ENCODE results near the gene ST3GAL4. TPM values are rescaled to one million over a fixed set of nuclear protein-coding genes. Genes with fewer than 3 reads are reported as not detected.

Gene ST3GAL4
- total RNA-seq, 2 experiments from 2014 or later, result 14.3 to 18.8 TPM

GRCh38 chr11:126423154-126423553 lies 67.7 kb downstream of the ST3GAL4 start:
- no peaks in the 10 kb centered on the region; the same call in 1 of the 2 replicates for H3K36me3 ChIP-seq (ENCODE audit: insufficient read depth, low read length)
- TF ChIP-seq EZH2phosphoT487 (IDR thresholded peaks at IDR 0.05; ENCODE audit: borderline replicate concordance, low read depth, low read length), result no peak
- TF ChIP-seq CTCF (conservative IDR thresholded peaks at IDR 0.05; ENCODE audit: low read length), result no peak
- CTCF ChIA-PET (ENCODE audit: unreplicated experiment), result no interaction called here
- POLR2A ChIA-PET, result interaction anchor here (0.6 kb wide), 1 partner anchor 103 kb away, joined by 3 read pairs; no protein-coding TSS in a partner anchor
- intact Hi-C loops (cut with micrococcal nuclease; ENCODE audit: unreplicated experiment), result no loop called here
- H3K4me3 ChIP-seq (ENCODE audit: low read depth, low read length, poor library complexity, severe bottlenecking), result no peak overlapping the region
- no TSS peak for BruUV-seq (replicated peaks)
- H3K9me3 ChIP-seq (ENCODE audit: low read length), result no peaks in the 10 kb centered on the region
- no peak overlapping the region for H3K27ac ChIP-seq (ENCODE audit: low read depth, low read length, poor library complexity, severe bottlenecking)
- H3K9me2 ChIP-seq (ENCODE audit: insufficient read depth, low read length), result no peaks in the 10 kb centered on the region
- peaks cover 59% of the 10 kb centered on the region for H3K4me1 ChIP-seq (ENCODE audit: insufficient read depth, low read length, poor library complexity, severe bottlenecking)
- no peaks in the 10 kb centered on the region for H3K79me2 ChIP-seq (ENCODE audit: insufficient read depth, low read depth, low read length)
- H3K4me2 ChIP-seq (ENCODE audit: low read length), result no peak overlapping the region
- H2AFZ ChIP-seq (ENCODE audit: low read length), result no peak overlapping the region
- H4K20me1 ChIP-seq (ENCODE audit: insufficient read depth, low read length), result no peaks in the 10 kb centered on the region
- DNase-seq (ENCODE audit: low spot score), result no peak

GRCh38 chr11:126423743-126424142 lies 68.3 kb downstream of the ST3GAL4 start:
- Histone ChIP-seq H3K79me2 (ENCODE audit: insufficient read depth, low read depth, low read length) (no peaks in the 10 kb centered on the region), H3K9me2 (ENCODE audit: insufficient read depth, low read length) (no peaks in the 10 kb centered on the region), H4K20me1 (ENCODE audit: insufficient read depth, low read length) (no peaks in the 10 kb centered on the region), H2AFZ (ENCODE audit: low read length) (no peak overlapping the region), H3K4me1 (ENCODE audit: insufficient read depth, low read length, poor library complexity, severe bottlenecking) (peaks cover 55% of the 10 kb centered on the region), H3K9me3 (ENCODE audit: low read length) (no peaks in the 10 kb centered on the region), H3K4me3 (ENCODE audit: low read depth, low read length, poor library complexity, severe bottlenecking) (no peak overlapping the region), H3K4me2 (ENCODE audit: low read length) (no peak overlapping the region), H3K36me3 (ENCODE audit: insufficient read depth, low read length) (no peaks in the 10 kb centered on the region), H3K27ac (ENCODE audit: low read depth, low read length, poor library complexity, severe bottlenecking) (no peak overlapping the region)
- intact Hi-C loops (cut with micrococcal nuclease; ENCODE audit: unreplicated experiment), result no loop called here
- POLR2A ChIA-PET, result interaction anchor here (0.6 kb wide), 1 partner anchor 102 kb away, joined by 3 read pairs; no protein-coding TSS in a partner anchor
- no TSS peak for BruUV-seq (replicated peaks)
- TF ChIP-seq EZH2phosphoT487 (IDR thresholded peaks at IDR 0.05; ENCODE audit: borderline replicate concordance, low read depth, low read length) (no peak), CTCF (conservative IDR thresholded peaks at IDR 0.05; ENCODE audit: low read length) (no peak)
- no peak for DNase-seq (ENCODE audit: low spot score)
- CTCF ChIA-PET (ENCODE audit: unreplicated experiment), result no interaction called here

- POLR2A ChIA-PET, result no interaction called here
- Histone ChIP-seq H3K9me3 (ENCODE audit: low read length) (no peaks in the 10 kb centered on the region), H3K79me2 (ENCODE audit: insufficient read depth, low read depth, low read length) (no peaks in the 10 kb centered on the region), H2AFZ (ENCODE audit: low read length) (no peak overlapping the region), H3K9me2 (ENCODE audit: insufficient read depth, low read length) (no peaks in the 10 kb centered on the region), H3K4me1 (ENCODE audit: insufficient read depth, low read length, poor library complexity, severe bottlenecking) (peaks cover 47% of the 10 kb centered on the region), H3K4me3 (ENCODE audit: low read depth, low read length, poor library complexity, severe bottlenecking) (no peak overlapping the region), H3K4me2 (ENCODE audit: low read length) (no peak overlapping the region), H4K20me1 (ENCODE audit: insufficient read depth, low read length) (no peaks in the 10 kb centered on the region), H3K27ac (ENCODE audit: low read depth, low read length, poor library complexity, severe bottlenecking) (no peak overlapping the region), H3K36me3 (ENCODE audit: insufficient read depth, low read length) (no peaks in the 10 kb centered on the region)
- CTCF ChIA-PET (ENCODE audit: unreplicated experiment), result interaction anchor here (0.5 to 0.6 kb wide), 2 partner anchors 71 to 440 kb away, joined by 3 read pairs; no protein-coding TSS in a partner anchor
- BruUV-seq (replicated peaks), result no TSS peak
- no peak for DNase-seq (ENCODE audit: low spot score)
- TF ChIP-seq EZH2phosphoT487 (IDR thresholded peaks at IDR 0.05; ENCODE audit: borderline replicate concordance, low read depth, low read length) (no peak), CTCF (conservative IDR thresholded peaks at IDR 0.05; ENCODE audit: low read length) (no peak)
- intact Hi-C loops (cut with micrococcal nuclease; ENCODE audit: unreplicated experiment), result no loop called here
These were observed 69.1 kb downstream of the ST3GAL4 start for GRCh38 chr11:126424471-126425039.

All from OCI-LY7 (cell line).